HAP-1 (cell line): ENCODE measurements around the gene PRM1.

ENCODE experiments used
- DNase-seq, 2 experiments: peaks; one replicate each; pipeline ENCODE4 v3.0.0-alpha.2; 2016 to 2020; ENCODE audit warnings: low spot score in 2 of 2
- H3K27me3 ChIP-seq: fragments of 250-450 bp; sonication (Bioruptor Pico); 2 replicates; pipeline ENCODE4 v1.5.1; 2020; ENCODE audit warnings: low read depth, mild to moderate bottlenecking, moderate library complexity
- H3K36me3 ChIP-seq: fragments of 250-450 bp; sonication (Bioruptor Pico); replicated peaks from 2 replicates; pipeline ENCODE4 v1.5.1; 2020; ENCODE audit warnings: mild to moderate bottlenecking
- H3K4me1 ChIP-seq: fragments of 250-450 bp; sonication (Bioruptor Pico); 2 replicates; pipeline ENCODE4 v1.5.1; 2020; ENCODE audit warnings: mild to moderate bottlenecking
- H3K4me3 ChIP-seq: fragments of 250-450 bp; sonication (Bioruptor Pico); 2 replicates; pipeline ENCODE4 v1.5.1; 2020; ENCODE audit warnings: mild to moderate bottlenecking, moderate library complexity
- H3K9me3 ChIP-seq: fragments of 250-450 bp; sonication (Bioruptor Pico); 2 replicates; pipeline ENCODE4 v1.5.1; 2020; ENCODE audit warnings: mild to moderate bottlenecking, moderate library complexity
- in situ Hi-C: fragments of 300-500 bp; cut with MboI; formaldehyde crosslinking; loops from 3 replicates; pipeline ENCODE4 v1.14.3; 2020; ENCODE audit warnings: low sequenced_read_pairs, inconsistent platforms, mixed read lengths

PRM1 gene

GRCh38 chr16:11321662-11322061 is 40.5 kb upstream of the PRM1 start:
- Histone ChIP-seq H3K9me3 (no peaks in the 10 kb centered on the region), H3K4me1 (no peaks in the 10 kb centered on the region), H3K36me3 (no peaks in the 10 kb centered on the region), H3K4me3 (no peak overlapping the region), H3K27me3 (no peaks in the 10 kb centered on the region)
- in situ Hi-C loops, result no loop called here
- DNase-seq, result no peak

GRCh38 chr16:11320170-11320569 is 39.0 kb upstream of the PRM1 start:
- H3K4me3 ChIP-seq, result no peak overlapping the region
- H3K27me3 ChIP-seq, result no peaks in the 10 kb centered on the region
- H3K4me1 ChIP-seq, result peaks cover 5% of the 10 kb centered on the region
- H3K36me3 ChIP-seq, result no peaks in the 10 kb centered on the region
- H3K9me3 ChIP-seq, result no peaks in the 10 kb centered on the region
- DNase-seq, result no peak
- in situ Hi-C loops, result no loop called here

GRCh38 chr16:11319529-11320146 is 38.5 kb upstream of the PRM1 start:
- in situ Hi-C loops, result no loop called here
- DNase-seq, result peak in 1 of 2 experiments; percentile 56

GRCh38 chr16:11318817-11319216 is 37.7 kb upstream of the PRM1 start:
- Histone ChIP-seq H3K4me3 (no peak overlapping the region), H3K9me3 (no peaks in the 10 kb centered on the region), H3K4me1 (peaks cover 12% of the 10 kb centered on the region), H3K36me3 (no peaks in the 10 kb centered on the region), H3K27me3 (no peaks in the 10 kb centered on the region)
- DNase-seq, result no peak
- in situ Hi-C loops, result no loop called here

More at GRCh38 chr16:11319529-11320146, 38.5 kb upstream of the PRM1 start:
- Histone ChIP-seq H3K36me3 (no peaks in the 10 kb centered on the region), H3K9me3 (no peaks in the 10 kb centered on the region), H3K4me3 (no peak overlapping the region), H3K4me1 (peaks cover 5% of the 10 kb centered on the region), H3K27me3 (no peaks in the 10 kb centered on the region)

- in situ Hi-C loops, result no loop called here
- Histone ChIP-seq H3K36me3 (no peaks in the 10 kb centered on the region), H3K4me3 (no peak overlapping the region), H3K4me1 (peaks cover 28% of the 10 kb centered on the region), H3K9me3 (no peaks in the 10 kb centered on the region), H3K27me3 (no peaks in the 10 kb centered on the region)
- DNase-seq, result no peak
Measured at GRCh38 chr16:11316331-11317015, 35.3 kb upstream of the PRM1 start.

- H3K9me3 ChIP-seq, result no peaks in the 10 kb centered on the region
- in situ Hi-C loops, result no loop called here
- no peak overlapping the region for H3K4me3 ChIP-seq
- peaks cover 31% of the 10 kb centered on the region for H3K4me1 ChIP-seq
- DNase-seq, result peak in 1 of 2 experiments; percentile 41
- no peaks in the 10 kb centered on the region for H3K27me3 ChIP-seq
- H3K36me3 ChIP-seq, result no peaks in the 10 kb centered on the region
Measured at GRCh38 chr16:11315510-11315909, 34.4 kb upstream of the PRM1 start.

GRCh38 chr16:11314309-11314894 is 33.3 kb upstream of the PRM1 start:
- Histone ChIP-seq H3K9me3 (no peaks in the 10 kb centered on the region), H3K4me3 (no peak overlapping the region), H3K4me1 (peaks cover 31% of the 10 kb centered on the region), H3K27me3 (no peaks in the 10 kb centered on the region), H3K36me3 (no peaks in the 10 kb centered on the region)
- no peak for DNase-seq
- in situ Hi-C loops, result no loop called here

GRCh38 chr16:11313493-11314308 is 32.6 kb upstream of the PRM1 start:
- in situ Hi-C loops, result no loop called here
- no peaks in the 10 kb centered on the region for H3K9me3 ChIP-seq
- no peaks in the 10 kb centered on the region for H3K36me3 ChIP-seq
- no peak overlapping the region for H3K4me3 ChIP-seq
- H3K4me1 ChIP-seq, result peaks cover 31% of the 10 kb centered on the region
- no peak for DNase-seq
- no peaks in the 10 kb centered on the region for H3K27me3 ChIP-seq

GRCh38 chr16:11312718-11313492 is 31.8 kb upstream of the PRM1 start:
- DNase-seq, result peak; percentile 70 to 76
- no peaks in the 10 kb centered on the region for H3K9me3 ChIP-seq
- peak overlapping the region; percentile 10 for H3K4me3 ChIP-seq
- no peaks in the 10 kb centered on the region for H3K27me3 ChIP-seq
- peaks cover 31% of the 10 kb centered on the region for H3K4me1 ChIP-seq
- in situ Hi-C loops, result no loop called here
- H3K36me3 ChIP-seq, result no peaks in the 10 kb centered on the region

- in situ Hi-C loops, result no loop called here
- H3K4me3 ChIP-seq, result no peak overlapping the region
- H3K27me3 ChIP-seq, result no peaks in the 10 kb centered on the region
- H3K9me3 ChIP-seq, result no peaks in the 10 kb centered on the region
- H3K36me3 ChIP-seq, result no peaks in the 10 kb centered on the region
- H3K4me1 ChIP-seq, result peaks cover 31% of the 10 kb centered on the region
- DNase-seq, result no peak
Measured at GRCh38 chr16:11310997-11311561, 29.9 kb upstream of the PRM1 start.

- Histone ChIP-seq H3K4me3 (no peak overlapping the region), H3K9me3 (no peaks in the 10 kb centered on the region), H3K27me3 (no peaks in the 10 kb centered on the region), H3K4me1 (peaks cover 29% of the 10 kb centered on the region), H3K36me3 (no peaks in the 10 kb centered on the region)
- in situ Hi-C loops, result no loop called here
- DNase-seq, result no peak
Measured at GRCh38 chr16:11310634-11310977, 29.5 kb upstream of the PRM1 start.

- no peak overlapping the region for H3K4me3 ChIP-seq
- in situ Hi-C loops, result no loop called here
- H3K36me3 ChIP-seq, result no peaks in the 10 kb centered on the region
- DNase-seq, result no peak
- peaks cover 26% of the 10 kb centered on the region for H3K4me1 ChIP-seq
- no peaks in the 10 kb centered on the region for H3K27me3 ChIP-seq
- H3K9me3 ChIP-seq, result no peaks in the 10 kb centered on the region
Measured at GRCh38 chr16:11309895-11310633, 28.9 kb upstream of the PRM1 start.
